Stimulated activated naive CD4-positive, alpha-beta T cell (primary cell): Measurements from ENCODE around the gene MSX2.
"Not testable (repeated sequence)": the region's sequence is repeated elsewhere in the genome, so short reads cannot be mapped to it uniquely, and the experiment has no call there.

ENCODE experiments used
- DNase-seq, 6 experiments: peaks; one replicate each; lab custom pipeline; 2025; lab: John Stamatoyannopoulos, UW

The MSX2 gene

GRCh38 chr5:174733836-174734235, 9.5 kb downstream of the MSX2 start:
- DNase-seq: no peak

DNA sequence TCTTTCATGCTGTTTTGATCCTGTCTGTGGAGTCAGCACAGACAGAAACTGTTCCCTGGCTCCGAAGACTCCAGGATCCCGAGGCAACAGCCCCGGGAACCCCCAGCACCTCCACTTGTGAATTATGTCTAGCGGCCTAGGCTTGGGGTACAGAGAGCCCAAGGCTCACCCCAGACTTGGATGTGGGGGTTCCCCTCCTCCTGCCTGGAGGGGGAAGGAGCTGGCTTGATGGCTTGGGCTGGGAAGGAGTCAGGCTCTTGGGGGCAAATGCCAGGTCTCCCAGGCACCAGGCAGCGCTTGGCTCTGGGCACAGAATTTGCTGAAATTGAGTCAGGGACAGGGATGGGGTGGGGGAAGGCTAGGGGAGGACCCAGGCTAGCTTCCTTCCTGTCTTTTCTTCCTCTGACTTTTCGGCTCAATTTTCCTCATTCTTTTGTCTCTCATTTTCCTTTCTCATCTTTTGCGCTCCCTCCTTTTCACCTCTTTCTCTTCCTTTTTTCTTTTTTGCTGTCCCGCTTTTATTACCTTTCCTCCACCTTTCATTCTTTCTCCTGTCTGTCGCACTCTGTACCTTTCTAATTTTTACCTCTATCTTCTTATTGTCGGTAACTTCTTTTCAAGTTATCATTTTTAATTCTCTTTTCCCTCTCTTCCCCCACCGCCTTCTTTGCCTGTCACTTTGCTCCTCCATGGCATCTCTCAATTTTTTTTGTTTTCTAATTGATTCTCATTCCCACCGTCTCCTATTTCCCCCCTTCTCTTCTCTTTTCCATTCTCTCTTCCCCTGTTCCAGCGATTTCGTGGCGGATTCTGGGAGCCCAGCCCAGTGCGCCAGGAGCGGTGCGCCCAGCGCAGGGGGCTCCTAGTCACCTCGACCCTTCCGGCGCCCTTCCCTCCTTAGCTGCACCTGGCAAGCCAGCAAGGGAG, 10.5 kb downstream of the MSX2 start:
- no peak for DNase-seq

GRCh38 chr5:174735498-174736330, 11.3 kb downstream of the MSX2 start:
- no peak for DNase-seq

- DNase-seq: no peak
Observed at GRCh38 chr5:174736331-174736721, 11.9 kb downstream of the MSX2 start.

- DNase-seq: no peak
Observed at GRCh38 chr5:174736777-174737176, 12.4 kb downstream of the MSX2 start.

DNA sequence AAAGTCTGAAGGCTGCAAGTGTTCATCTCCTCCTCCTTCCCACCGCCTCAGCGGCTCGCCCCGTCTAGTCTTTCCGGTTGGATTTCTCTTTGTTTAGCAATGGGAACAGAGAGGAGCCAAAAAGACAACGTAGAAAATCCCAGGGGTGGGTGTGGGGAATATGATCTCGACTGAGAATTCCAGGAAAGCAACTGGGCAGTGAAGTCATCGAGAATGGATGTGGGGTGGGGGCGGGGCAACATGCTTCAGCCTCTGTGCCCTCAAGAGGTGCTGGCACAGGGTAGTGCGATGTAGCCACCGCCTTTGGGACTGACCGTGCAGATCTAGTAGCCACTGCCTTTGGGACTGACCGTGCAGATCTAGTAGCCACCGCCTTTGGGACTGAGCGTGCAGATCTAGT, 12.9 kb downstream of the MSX2 start:
- no peak for DNase-seq

GRCh38 chr5:174741352-174741751, 17.0 kb downstream of the MSX2 start:
- DNase-seq: no peak

DNA sequence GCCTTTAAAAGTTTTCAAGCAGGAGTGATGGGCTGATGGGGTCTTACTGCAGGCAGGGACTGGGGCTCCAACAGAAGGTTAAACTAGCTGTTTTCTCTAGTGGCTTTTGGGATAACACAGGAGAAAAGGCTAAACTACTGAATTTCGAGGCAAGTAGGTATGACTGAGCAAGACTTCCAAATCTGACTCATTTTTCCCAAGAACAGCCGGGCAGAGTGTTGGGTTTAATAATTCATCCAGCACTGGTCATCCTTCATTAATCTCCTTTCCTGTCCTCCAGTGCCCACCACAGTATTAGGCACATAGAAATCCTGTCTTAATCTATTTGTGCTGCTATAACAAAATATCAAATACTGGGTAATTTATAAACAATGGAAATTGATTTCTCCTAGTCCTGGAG, 20.5 kb downstream of the MSX2 start:
- no peak for DNase-seq

DNA sequence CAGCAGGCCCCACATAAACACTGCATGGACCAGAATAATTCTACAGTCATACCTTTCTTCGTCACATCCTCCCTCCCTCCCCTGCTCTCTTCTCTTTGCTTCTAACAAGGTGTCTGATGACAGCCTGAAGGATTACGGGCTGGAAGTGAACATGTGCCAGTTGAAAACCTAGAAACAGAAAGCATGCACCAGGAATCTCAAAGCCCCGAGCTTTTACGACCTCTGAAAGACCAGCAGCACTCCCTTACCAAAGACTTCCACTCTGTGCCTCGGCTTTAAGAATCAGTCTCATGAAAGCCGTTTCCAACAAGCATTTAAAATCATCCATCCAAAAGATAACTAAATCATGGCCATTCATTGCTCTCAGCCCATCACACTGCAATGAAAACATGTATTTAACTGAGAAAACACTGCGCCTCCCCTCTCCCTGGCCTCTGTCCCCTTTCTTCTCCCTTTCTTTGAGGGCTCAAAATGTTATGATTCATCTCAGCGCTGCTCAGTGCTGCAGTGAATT, 21.3 kb downstream of the MSX2 start:
- no peak for DNase-seq

- DNase-seq: no peak
Observed at GRCh38 chr5:174750711-174751110, 26.3 kb downstream of the MSX2 start.

- DNase-seq: no peak
Observed at GRCh38 chr5:174751154-174752000, 27.0 kb downstream of the MSX2 start.

DNA sequence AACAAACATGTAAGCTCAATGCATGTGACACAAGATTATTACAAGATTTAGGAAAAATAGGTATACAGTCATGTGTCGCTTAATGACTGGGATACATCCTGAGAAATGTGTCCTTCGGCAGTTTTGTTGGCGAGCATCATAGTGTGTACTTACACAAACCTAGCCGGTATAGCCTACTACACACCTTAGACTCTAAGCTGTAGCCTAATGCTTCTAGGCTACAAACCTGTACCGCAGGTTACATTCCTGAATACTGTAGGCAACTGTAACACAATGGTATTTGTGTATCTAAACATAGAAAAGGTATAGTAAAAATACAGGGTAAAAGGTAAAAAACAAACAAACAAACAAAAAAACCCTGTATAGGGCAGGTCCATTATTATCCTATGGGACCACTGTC, 27.7 kb downstream of the MSX2 start:
- DNase-seq: no peak

GRCh38 chr5:174755106-174755505, 30.7 kb downstream of the MSX2 start:
- DNase-seq: no peak

DNA sequence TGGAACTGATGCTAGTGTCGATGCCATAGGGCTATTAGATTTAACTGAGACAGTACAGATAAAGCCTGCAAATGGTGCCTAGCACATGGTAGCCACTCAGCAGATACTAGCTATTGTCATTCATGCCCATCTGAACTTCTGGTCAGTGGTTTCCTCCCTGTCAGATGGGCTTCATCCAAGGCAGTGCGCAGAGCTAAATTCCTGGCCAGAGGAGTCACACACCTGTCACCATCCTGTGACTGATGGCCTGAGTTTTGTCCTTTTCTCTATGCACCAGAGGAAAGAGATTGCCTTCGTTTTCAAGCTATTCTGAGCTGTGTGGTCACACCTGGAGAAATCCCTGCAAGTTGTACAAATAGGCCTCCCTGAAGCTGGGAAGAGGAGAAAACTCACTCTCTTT, 34.7 kb downstream of the MSX2 start:
- no peak for DNase-seq

GRCh38 chr5:174760721-174761120, 36.3 kb downstream of the MSX2 start:
- no peak for DNase-seq

GRCh38 chr5:174761341-174761740, 37.0 kb downstream of the MSX2 start:
- not testable (repeated sequence) for DNase-seq

GRCh38 chr5:174764309-174764708, 39.9 kb downstream of the MSX2 start:
- no peak for DNase-seq

- DNase-seq: no peak
Observed at GRCh38 chr5:174765540-174765939, 41.2 kb downstream of the MSX2 start.

DNA sequence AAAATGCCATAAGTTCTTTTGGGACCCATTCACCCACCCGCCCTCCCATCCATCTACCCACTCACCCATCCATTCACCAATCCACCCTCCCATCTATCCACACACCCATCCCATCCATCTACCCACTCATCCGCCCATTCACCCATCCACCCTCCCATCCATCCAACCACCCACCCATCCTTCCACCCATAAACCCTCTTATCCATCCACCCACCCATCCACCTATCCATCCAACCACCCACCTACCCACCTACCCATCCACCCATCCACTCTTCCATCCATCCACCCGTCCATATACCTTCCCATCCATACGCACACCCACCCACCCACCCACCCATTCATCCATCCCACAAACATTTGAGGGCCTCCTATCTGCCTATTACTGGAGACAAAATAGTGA, 43.3 kb downstream of the MSX2 start:
- no peak for DNase-seq

GRCh38 chr5:174769005-174769404, 44.6 kb downstream of the MSX2 start:
- no peak for DNase-seq

- DNase-seq: no peak
Observed at GRCh38 chr5:174773371-174773770, 49.0 kb downstream of the MSX2 start.

DNA sequence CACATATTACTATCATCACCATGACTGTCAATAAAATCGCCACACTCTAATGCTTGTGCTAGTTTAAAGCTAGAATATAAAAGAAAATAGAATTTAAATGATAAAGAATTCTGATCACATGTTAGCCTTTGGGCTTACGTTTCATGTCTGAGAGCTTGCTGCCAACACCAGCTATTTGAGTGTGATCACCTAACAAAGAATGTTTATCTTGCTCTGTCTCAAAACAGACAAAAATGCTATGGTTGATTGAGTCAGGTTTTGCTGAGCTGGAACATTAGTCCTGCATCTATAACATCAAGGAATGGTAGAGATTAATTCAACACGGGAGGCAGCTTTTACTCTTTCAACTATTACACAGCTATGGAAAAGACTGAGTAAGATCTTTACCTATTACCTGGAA, 50.7 kb downstream of the MSX2 start:
- no peak for DNase-seq
